Muscle of leg (tissue), 11 donors: ENCODE results near the gene CTNNA2. TPM values are rescaled to one million over a fixed set of nuclear protein-coding genes. Genes with fewer than 3 reads are reported as not detected.

Experiments used
- DNase-seq: peaks from one replicate; pipeline ENCODE4 v3.0.0; 2013
- H3K27ac ChIP-seq: one replicate; pipeline ENCODE4 v1.5.1; 2013; ENCODE audit warnings: mild to moderate bottlenecking, low read length, control low read depth
- H3K27me3 ChIP-seq: one replicate; pipeline ENCODE4 v1.6.1; 2013; ENCODE audit warnings: low read length; ENCODE audit not compliant: control insufficient read depth, insufficient read depth
- H3K36me3 ChIP-seq: one replicate; pipeline ENCODE4 v1.6.1; 2013; ENCODE audit warnings: low read length; ENCODE audit not compliant: control insufficient read depth, insufficient read depth
- H3K4me1 ChIP-seq: one replicate; pipeline ENCODE4 v1.6.1; 2013; ENCODE audit warnings: low read length; ENCODE audit not compliant: control insufficient read depth, insufficient read depth
- H3K4me3 ChIP-seq: one replicate; pipeline ENCODE4 v1.5.1; 2013; ENCODE audit warnings: low read length, control low read depth
- H3K9me3 ChIP-seq: replicated peaks from 2 replicates; pipeline ENCODE4 v1.6.1; 2013; ENCODE audit warnings: low read depth, low read length; ENCODE audit not compliant: control insufficient read depth
- WGBS: methylation state at CpG from one replicate; pipeline ENCODE4 v1.1.5; 2013; ENCODE audit warnings: missing lambda C conversion rate; ENCODE audit not compliant: insufficient coverage; 5-methylcytosine and 5-hydroxymethylcytosine counted together
- polyA plus RNA-seq, 8 donors: library from polyadenylated mRNA; unstranded; fragments of 120-200 nt; gene quantifications; one replicate each; pipeline versions ENCODE4 v1.2.1 to v1.2.3, GENCODE V29; 2013; ENCODE audit warnings: inconsistent platforms in 1 of 8, low replicate concordance in 1 of 8; ENCODE audit not compliant: insufficient read length in 8 of 8, insufficient read depth in 1 of 8
- total RNA-seq: library from RNA; stranded (reverse); fragments of 120-200 nt; gene quantifications from one replicate; pipeline ENCODE4 v1.2.4, GENCODE V29; 2013

Gene CTNNA2
- total and polyA plus RNA-seq, 9 donors, result 0.28 to 1.0 (median 0.69) TPM

DNA sequence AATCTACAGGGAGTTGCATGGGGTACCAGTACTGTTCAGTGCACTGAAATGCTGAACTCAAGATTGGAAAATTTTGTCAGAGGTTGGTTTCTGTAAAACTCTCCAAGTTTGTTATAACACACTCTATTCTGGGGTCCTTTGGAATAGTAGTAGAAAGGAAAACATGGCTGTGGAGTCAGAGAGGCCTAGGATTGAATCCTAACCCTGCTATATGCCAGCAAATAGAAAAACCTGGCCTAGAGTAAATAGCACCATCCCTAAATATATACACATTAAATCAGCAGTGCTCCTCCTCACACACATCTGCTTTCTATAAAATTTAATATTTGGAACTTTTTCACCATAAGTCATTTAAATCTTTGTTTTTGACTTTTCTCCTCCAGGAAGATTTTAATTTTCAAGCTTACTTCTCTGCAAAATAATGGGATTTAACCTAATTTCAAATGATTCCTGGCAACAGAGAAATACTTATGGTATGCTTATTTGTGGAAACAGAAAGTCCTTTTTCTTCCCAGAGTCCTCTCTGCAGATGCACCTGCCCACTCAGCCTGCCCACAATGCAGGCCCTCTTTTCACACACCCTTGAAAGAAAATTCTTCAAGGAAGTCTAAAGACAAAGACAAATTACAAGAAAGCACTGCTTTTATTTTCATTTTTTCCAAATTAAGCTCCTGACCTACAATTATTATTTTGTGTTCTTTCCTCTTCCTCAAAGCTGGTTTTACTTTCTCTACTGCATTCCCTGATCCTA, 989.2 kb downstream of the CTNNA2 start:
- peak; percentile 39 for DNase-seq

DNA sequence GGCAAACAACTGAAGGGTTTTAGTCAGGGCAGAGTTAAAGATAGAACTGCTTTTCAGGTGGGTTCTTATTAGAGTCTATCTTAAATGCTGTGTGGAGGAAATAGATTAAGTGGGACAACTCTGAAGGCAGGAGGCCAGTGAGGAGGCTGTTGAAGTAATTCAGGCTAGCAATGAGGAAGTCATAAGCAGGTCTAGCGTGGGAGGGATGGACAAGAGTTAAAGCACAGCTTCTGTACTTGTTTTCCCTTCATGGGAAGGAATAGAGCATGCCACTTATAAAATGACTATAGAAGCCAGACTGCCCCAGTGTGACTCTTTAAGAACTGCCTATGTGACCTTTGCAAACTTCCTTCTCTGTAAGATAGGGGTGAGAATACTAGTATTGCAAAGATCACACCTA, 993.7 kb downstream of the CTNNA2 start:
- DNase-seq, result peak; percentile 37
- Histone ChIP-seq H3K27me3 (no peaks in the 10 kb centered on the region), H3K4me3 (no peak overlapping the region), H3K36me3 (no peaks in the 10 kb centered on the region), H3K27ac (no peak overlapping the region), H3K9me3 (no peaks in the 10 kb centered on the region), H3K4me1 (no peaks in the 10 kb centered on the region)
- WGBS, result no CpG with 5 or more reads among the region's 1 CpG

More for the DNA sequence above, 989.2 kb downstream of the CTNNA2 start:
- Histone ChIP-seq H3K4me3 (no peak overlapping the region), H3K27ac (no peak overlapping the region), H3K36me3 (no peaks in the 10 kb centered on the region), H3K4me1 (no peaks in the 10 kb centered on the region), H3K9me3 (no peaks in the 10 kb centered on the region), H3K27me3 (no peaks in the 10 kb centered on the region)

DNA sequence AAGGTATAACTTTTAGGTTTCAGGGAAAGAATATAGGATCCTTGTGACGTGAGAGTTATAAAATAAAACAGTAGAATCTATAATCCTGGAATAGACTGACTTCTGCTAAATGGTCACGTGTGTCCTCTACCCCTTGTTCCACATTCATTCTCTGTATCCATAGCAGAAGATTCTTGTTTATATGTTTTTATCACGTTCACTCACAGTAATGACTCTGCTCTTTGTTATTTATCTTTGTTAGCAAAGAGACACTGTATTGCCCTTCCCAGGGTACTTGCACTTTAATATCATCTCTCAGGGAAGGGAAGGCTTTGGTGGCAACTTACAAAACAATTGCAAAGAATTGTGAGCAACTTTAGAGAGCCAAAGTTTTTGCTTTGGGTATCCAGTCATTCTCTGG, 997.9 kb downstream of the CTNNA2 start:
- H3K4me3 ChIP-seq, result no peak overlapping the region
- H3K27me3 ChIP-seq, result no peaks in the 10 kb centered on the region
- no CpG with 5 or more reads among the region's 3 CpGs for WGBS
- no peaks in the 10 kb centered on the region for H3K4me1 ChIP-seq
- H3K27ac ChIP-seq, result no peak overlapping the region
- no peak for DNase-seq
- no peaks in the 10 kb centered on the region for H3K36me3 ChIP-seq
- H3K9me3 ChIP-seq, result no peaks in the 10 kb centered on the region

DNA sequence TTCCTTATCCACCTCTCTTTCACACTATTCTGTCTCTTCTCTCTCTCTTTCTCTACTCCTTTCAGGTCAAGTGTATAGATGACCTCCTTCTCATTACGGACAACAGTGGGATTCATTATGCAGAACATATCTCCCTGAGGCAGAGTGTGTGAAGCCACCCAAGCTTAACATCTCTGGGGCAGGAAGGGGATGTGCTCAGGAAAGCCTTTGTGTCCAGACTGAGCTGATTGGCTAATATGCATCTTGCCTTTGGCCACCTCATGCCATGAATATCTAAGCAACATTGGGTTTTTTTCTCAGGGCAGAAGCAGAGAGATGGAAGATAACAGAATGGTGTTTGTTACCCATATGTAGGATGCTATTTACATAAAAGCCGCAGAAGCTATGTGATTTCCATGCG, 1003.1 kb downstream of the CTNNA2 start:
- Histone ChIP-seq H3K4me1 (no peaks in the 10 kb centered on the region), H3K36me3 (no peaks in the 10 kb centered on the region), H3K27me3 (no peaks in the 10 kb centered on the region), H3K9me3 (no peaks in the 10 kb centered on the region), H3K4me3 (no peak overlapping the region), H3K27ac (no peak overlapping the region)
- WGBS, result 67% methylated on average over 1 of the region's 3 CpGs
- no peak for DNase-seq

DNA sequence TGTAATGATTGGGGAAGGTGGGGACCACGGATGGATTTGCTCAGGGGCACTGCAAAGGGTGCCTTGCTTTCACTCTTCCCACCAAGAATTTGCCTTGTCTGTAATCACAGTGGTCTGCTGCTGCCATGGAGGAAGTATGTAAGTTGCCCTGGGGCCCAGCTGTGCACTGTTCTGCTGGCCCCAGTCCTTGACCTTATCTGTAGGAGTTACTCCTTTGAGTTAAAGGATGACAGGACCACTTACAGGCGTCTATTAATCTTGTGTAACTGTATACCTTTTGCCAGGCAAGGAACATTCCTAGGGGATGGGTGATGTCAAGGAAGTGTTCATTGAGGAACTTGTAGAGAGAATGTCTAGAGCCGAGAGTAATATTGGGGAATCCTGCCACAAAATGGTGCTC, 1004.5 kb downstream of the CTNNA2 start:
- WGBS, result 31% methylated on average over 2 of the region's 3 CpGs
- Histone ChIP-seq H3K4me3 (no peak overlapping the region), H3K27me3 (no peaks in the 10 kb centered on the region), H3K36me3 (no peaks in the 10 kb centered on the region), H3K27ac (no peak overlapping the region), H3K4me1 (no peaks in the 10 kb centered on the region), H3K9me3 (no peaks in the 10 kb centered on the region)
- no peak for DNase-seq

DNA sequence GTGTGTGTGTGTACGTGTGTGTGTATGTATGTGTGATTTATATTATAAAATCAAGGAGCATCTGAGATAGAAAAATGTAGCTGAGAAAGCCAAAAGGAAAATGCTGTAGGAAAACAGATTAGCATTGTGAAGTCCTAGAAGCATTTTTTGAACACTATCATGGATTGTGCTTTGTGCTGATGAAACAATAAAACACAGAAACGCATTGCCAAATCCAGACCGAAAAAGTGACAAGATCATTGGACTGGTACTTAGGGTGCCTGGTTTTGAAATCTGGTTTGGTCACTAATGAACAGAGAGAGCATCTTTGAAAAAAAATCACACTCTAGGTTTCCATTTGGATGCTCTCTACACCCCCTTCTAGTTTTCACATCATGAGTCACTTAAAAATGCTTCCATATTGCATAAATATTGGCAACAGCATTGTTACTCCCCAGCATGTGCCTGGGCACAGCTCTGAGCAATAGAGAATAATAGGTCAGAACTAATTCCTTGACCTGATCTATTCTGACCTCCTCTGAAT, 1006.3 kb downstream of the CTNNA2 start:
- Histone ChIP-seq H3K4me1 (no peaks in the 10 kb centered on the region), H3K27ac (no peak overlapping the region), H3K4me3 (no peak overlapping the region), H3K36me3 (no peaks in the 10 kb centered on the region), H3K9me3 (no peaks in the 10 kb centered on the region), H3K27me3 (no peaks in the 10 kb centered on the region)
- DNase-seq, result no peak
- WGBS, result 100% methylated on average over 1 of the region's 3 CpGs

DNA sequence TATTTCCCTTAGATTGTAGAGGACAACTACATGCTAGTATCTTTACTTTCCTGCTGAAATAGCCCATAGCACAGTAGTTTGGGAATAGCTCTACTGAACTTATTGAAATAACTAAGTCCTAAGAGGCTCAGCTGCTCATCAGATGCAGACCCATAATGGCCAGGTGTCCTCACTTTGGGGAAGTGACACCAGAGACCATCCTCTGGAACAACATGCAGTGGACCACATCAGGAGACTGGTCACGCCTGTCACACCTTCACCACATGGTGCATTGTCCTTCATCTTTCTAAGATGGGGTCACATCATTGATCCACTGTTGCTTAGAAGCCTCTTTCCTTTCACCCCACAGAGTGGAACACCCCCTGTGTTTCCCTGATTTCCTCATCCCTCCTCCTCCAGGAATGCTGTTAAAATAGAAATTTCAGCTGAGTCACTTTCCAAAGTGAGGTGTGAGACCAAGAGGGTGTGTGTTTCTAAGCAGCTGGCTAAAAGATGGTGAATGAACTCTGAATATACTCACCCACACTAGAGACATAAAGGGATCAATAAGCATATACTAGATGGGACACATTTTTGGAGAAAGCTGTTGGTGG, 1006.9 kb downstream of the CTNNA2 start:
- Histone ChIP-seq H3K9me3 (no peaks in the 10 kb centered on the region), H3K27me3 (no peaks in the 10 kb centered on the region), H3K4me3 (no peak overlapping the region), H3K36me3 (no peaks in the 10 kb centered on the region), H3K4me1 (no peaks in the 10 kb centered on the region), H3K27ac (no peak overlapping the region)
- DNase-seq, result no peak
- no CpG with 5 or more reads among the region's 1 CpG for WGBS

DNA sequence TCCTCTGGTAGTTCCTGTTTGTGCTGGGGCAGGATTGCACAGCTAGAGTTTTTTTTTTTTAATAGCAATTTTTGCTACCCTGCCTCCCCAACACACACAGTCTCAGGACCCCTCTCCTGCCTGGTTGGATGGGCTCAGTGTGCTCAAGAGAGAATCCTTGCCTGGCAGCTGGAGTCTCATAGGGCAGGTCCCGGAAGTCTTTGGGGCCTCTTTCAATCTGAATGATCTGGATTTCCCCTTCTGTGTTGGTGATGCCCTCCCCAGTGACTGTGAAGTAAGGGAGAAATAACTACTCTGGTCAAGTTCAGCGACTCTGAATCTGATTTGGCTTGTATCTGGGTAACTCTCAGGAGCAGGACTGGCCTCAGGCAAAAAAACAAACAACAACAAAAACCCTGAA, 1012.3 kb downstream of the CTNNA2 start:
- Histone ChIP-seq H3K27ac (no peak overlapping the region), H3K4me3 (no peak overlapping the region), H3K27me3 (no peaks in the 10 kb centered on the region), H3K4me1 (no peaks in the 10 kb centered on the region), H3K9me3 (no peaks in the 10 kb centered on the region), H3K36me3 (no peaks in the 10 kb centered on the region)
- DNase-seq, result no peak
- 29% methylated on average over 2 of the region's 2 CpGs for WGBS

DNA sequence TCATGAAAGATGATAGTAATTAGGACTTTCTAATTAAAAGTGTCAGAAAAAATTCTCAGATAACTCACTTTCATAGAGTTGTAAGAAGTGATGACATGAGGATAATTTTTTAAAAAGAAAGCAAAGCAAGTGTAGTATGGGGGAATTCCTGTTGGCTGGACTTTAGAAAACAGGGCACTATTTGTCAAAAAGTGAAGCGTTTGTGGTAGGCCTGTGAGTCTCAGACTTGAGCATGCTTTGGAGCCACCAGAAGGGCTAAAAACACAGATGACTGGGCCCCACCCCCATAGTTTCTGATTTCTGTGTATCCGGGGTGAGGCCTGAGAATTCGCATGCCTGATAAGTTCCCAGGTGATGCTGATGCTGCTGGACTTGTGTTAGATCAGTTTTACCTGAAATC, 1014.3 kb downstream of the CTNNA2 start:
- Histone ChIP-seq H3K36me3 (no peaks in the 10 kb centered on the region), H3K27ac (no peak overlapping the region), H3K27me3 (no peaks in the 10 kb centered on the region), H3K4me3 (no peak overlapping the region), H3K9me3 (no peaks in the 10 kb centered on the region), H3K4me1 (no peaks in the 10 kb centered on the region)
- 100% methylated on average over 3 of the region's 3 CpGs for WGBS
- no peak for DNase-seq

DNA sequence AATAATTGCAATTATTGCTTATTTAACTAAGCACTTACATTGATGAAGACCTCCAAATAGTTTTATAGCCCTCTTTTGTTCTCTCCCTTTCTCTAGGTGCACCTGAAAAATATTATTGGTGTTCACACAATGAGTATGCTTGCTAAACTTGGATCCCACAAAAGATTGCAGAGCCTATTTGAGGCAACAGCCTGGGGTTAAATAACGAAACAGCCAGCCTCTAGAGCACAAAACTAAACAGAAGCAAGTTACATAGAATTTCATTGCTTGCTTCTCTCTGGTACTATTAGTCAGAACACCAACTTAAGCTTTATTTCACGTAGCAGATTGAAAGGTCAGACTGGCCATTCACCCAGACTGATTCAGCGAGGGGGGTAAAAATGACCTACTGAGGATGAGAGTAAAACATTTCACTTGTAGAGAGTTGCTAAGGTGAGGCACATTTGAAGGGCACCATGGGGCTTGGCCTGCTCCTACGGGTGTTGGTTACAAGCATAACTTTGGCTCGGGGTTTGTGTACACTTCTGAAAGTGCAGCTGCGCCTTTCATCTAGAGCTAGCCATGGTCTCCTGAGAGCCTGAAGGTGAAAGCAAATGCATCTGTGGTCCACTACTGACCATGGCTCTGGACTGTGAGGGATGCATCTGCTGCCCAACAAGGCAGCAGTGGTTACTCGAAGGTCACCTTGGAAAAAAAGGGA, 1016.8 kb downstream of the CTNNA2 start:
- Histone ChIP-seq H3K9me3 (no peaks in the 10 kb centered on the region), H3K27ac (no peak overlapping the region), H3K4me1 (no peaks in the 10 kb centered on the region), H3K27me3 (no peaks in the 10 kb centered on the region), H3K4me3 (no peak overlapping the region), H3K36me3 (no peaks in the 10 kb centered on the region)
- WGBS, result 73% methylated on average over 6 of the region's 7 CpGs
- DNase-seq, result no peak
